HCT116 (cell line): ENCODE measurements around the gene SQSTM1. TPM values are rescaled to one million over a fixed set of nuclear protein-coding genes. Genes with fewer than 3 reads are reported as not detected.

ENCODE experiments used
- ATAC-seq: fragments of 200-7000 bp; cut with Tn5 transposase; 2 replicates; pipeline ENCODE4 v1.9.1; 2020; ENCODE audit warnings: mild to moderate bottlenecking, moderate library complexity
- BruUV-seq: library from RNA; stranded (reverse); fragments of 400-500 nt; replicated peaks from 2 replicates; lab custom pipeline; 2021; lab: Mats Ljungman, UMichigan
- CTCF ChIA-PET: fragments of 300-600 bp; sonication (Branson Sonifier 250); formaldehyde crosslinking; loops from one replicate; lab custom pipeline; 2021; ENCODE audit warnings: antibody characterized with exemption; lab: Charles Lee
- POLR2A ChIA-PET: fragments of 300-600, 350-600 bp; sonication (Branson Sonifier 250); formaldehyde crosslinking; loops from one replicate; lab custom pipeline; 2021; ENCODE audit warnings: antibody characterized with exemption; lab: Charles Lee
- RAD21 ChIA-PET, 2 experiments: fragments of 300-600 bp; sonication (Branson Sonifier 250); formaldehyde crosslinking; loops; one replicate each; lab custom pipeline; 2023; ENCODE audit warnings: low total read pairs in 2 of 2; ENCODE audit not compliant: uncharacterized antibody in 2 of 2, unreplicated experiment in 2 of 2, low non-redundant PET in 1 of 2; lab: Charles Lee
- DNase-seq: peaks from one replicate; pipeline ENCODE4 v3.0.0-alpha.2; 2010; ENCODE audit warnings: low read depth, low spot score
- H2AFZ ChIP-seq: fragments of 200-600 bp; shearing (Covaris generic), sonication (generic); 2 replicates; pipeline ENCODE4 v1.6.1; 2017; ENCODE audit warnings: low read depth, mixed run types, mixed read lengths, antibody characterized with exemption, low read length; ENCODE audit not compliant: poor library complexity, severe bottlenecking
- H3K27ac ChIP-seq: 2 replicates; pipeline ENCODE4 v1.5.1; 2012; ENCODE audit warnings: low read depth, low read length
- H3K27me3 ChIP-seq: fragments of 200-600 bp; sonication (generic); 2 replicates; pipeline ENCODE4 v1.6.1; 2016; ENCODE audit warnings: mixed run types, low read length, mixed read lengths; ENCODE audit not compliant: insufficient read depth
- H3K36me3 ChIP-seq, 2 experiments: fragments of 200-500 bp in 1 of 2; fragments of 200-600 bp in 1 of 2; sonication (Bioruptor generic) in 1 of 2; sonication (generic) in 1 of 2; 2 replicates each; pipeline versions ENCODE4 v1.5.1 to v1.6.1; 2014 to 2016; ENCODE audit warnings: low read length in 2 of 2, inconsistent platforms in 1 of 2, mixed read lengths in 1 of 2, mixed run types in 1 of 2; ENCODE audit not compliant: insufficient read depth in 2 of 2, control insufficient read depth in 1 of 2
- H3K4me1 ChIP-seq, 2 experiments: fragments of 200-600 bp in 1 of 2; sonication (generic) in 1 of 2; 2 replicates each; pipeline versions ENCODE4 v1.5.1 to v1.6.1; 2012 to 2017; ENCODE audit warnings: low read length in 2 of 2, inconsistent platforms in 1 of 2, mild to moderate bottlenecking in 1 of 2, mixed read lengths in 1 of 2, mixed run types in 1 of 2, moderate library complexity in 1 of 2; ENCODE audit not compliant: insufficient read depth in 2 of 2, control insufficient read depth in 1 of 2
- H3K4me2 ChIP-seq: fragments of 200-600 bp; sonication (generic); 2 replicates; pipeline ENCODE4 v1.6.1; 2017; ENCODE audit warnings: mixed run types, low read length, mixed read lengths
- H3K4me3 ChIP-seq, 2 experiments: fragments of 200-600 bp in 1 of 2; sonication (generic) in 1 of 2; replicated peaks in 1 of 2; 2 replicates each; pipeline ENCODE4 v1.5.1; 2011 to 2016; ENCODE audit warnings: low read length in 2 of 2, control low read depth in 1 of 2, low read depth in 1 of 2, mild to moderate bottlenecking in 1 of 2, mixed read lengths in 1 of 2, mixed run types in 1 of 2
- H3K79me2 ChIP-seq: fragments of 200-600 bp; sonication (generic); 2 replicates; pipeline ENCODE4 v1.6.1; 2017; ENCODE audit warnings: mild to moderate bottlenecking, mixed run types, low read length, moderate library complexity, mixed read lengths; ENCODE audit not compliant: insufficient read depth
- H3K9ac ChIP-seq: fragments of 200-600 bp; sonication (generic); 2 replicates; pipeline ENCODE4 v1.6.1; 2016; ENCODE audit warnings: low read length, mixed read lengths
- H3K9me2 ChIP-seq: fragments of 200-600 bp; sonication (generic), shearing (Covaris generic); 2 replicates; pipeline ENCODE4 v1.6.1; 2017; ENCODE audit warnings: mixed run types, mild to moderate bottlenecking, moderate library complexity; ENCODE audit not compliant: insufficient read depth
- H3K9me3 ChIP-seq, 2 experiments: fragments of 200-500 bp in 1 of 2; fragments of 200-600 bp in 1 of 2; sonication (Bioruptor generic) in 1 of 2; sonication (generic) in 1 of 2; 2 replicates each; pipeline ENCODE4 v1.6.1; 2014 to 2017; ENCODE audit warnings: low read length in 2 of 2, mixed read lengths in 2 of 2, inconsistent platforms in 1 of 2, low read depth in 1 of 2, mild to moderate bottlenecking in 1 of 2, mixed run types in 1 of 2, moderate library complexity in 1 of 2; ENCODE audit not compliant: control insufficient read depth in 1 of 2, insufficient read depth in 1 of 2
- H4K20me1 ChIP-seq: fragments of 200-600 bp; sonication (generic), shearing (Covaris generic); 2 replicates; pipeline ENCODE4 v1.6.1; 2017; ENCODE audit warnings: mixed run types, mild to moderate bottlenecking, moderate library complexity; ENCODE audit not compliant: insufficient read depth
- CBX3 ChIP-seq: IDR thresholded peaks from 2 replicates; pipeline ENCODE4 v1.6.1; 2012; ENCODE audit warnings: low read depth
- CEBPB ChIP-seq: IDR thresholded peaks from 2 replicates; pipeline ENCODE4 v1.6.1; 2012; ENCODE audit warnings: low read depth
- EGR1 ChIP-seq: IDR thresholded peaks from 2 replicates; pipeline ENCODE4 v1.6.1; 2012; ENCODE audit warnings: low read depth
- ELF1 ChIP-seq: IDR thresholded peaks from 2 replicates; pipeline ENCODE4 v1.6.1; 2012; ENCODE audit warnings: low read depth, borderline replicate concordance
- FOSL1 ChIP-seq: IDR thresholded peaks from 2 replicates; pipeline ENCODE4 v1.6.1; 2012; ENCODE audit warnings: low read depth
- JUND ChIP-seq: IDR thresholded peaks from 2 replicates; pipeline ENCODE4 v1.6.1; 2012
- SRF ChIP-seq: IDR thresholded peaks from 2 replicates; pipeline ENCODE4 v1.6.1; 2012; ENCODE audit warnings: low read depth
- TCF7L2 ChIP-seq: IDR thresholded peaks from 2 replicates; pipeline ENCODE4 v1.7.0; 2011; ENCODE audit warnings: borderline replicate concordance, inconsistent platforms; ENCODE audit not compliant: insufficient read depth, insufficient read length; ENCODE audit errors: extremely low read depth
- ZFX ChIP-seq: fragments of 450-650 bp; IDR thresholded peaks from 2 replicates; pipeline ENCODE4 v1.6.1; 2017
- ZNF274 ChIP-seq: fragments of 200-500 bp; sonication (Bioruptor generic); IDR thresholded peaks from 2 replicates; pipeline ENCODE4 v1.6.1; 2014; ENCODE audit warnings: mild to moderate bottlenecking, low read depth, low read length, inconsistent platforms
- intact Hi-C: fragments of 100-400 bp; cut with micrococcal nuclease; formaldehyde crosslinking; loops from 2 replicates; pipeline ENCODE4 v1.10.0; 2022
- total RNA-seq: library from RNA; stranded (reverse); gene quantifications from one replicate; pipeline ENCODE4 v1.2.1, GENCODE V29; 2021; ENCODE audit not compliant: unreplicated experiment
- TF ChIP-seq, protein P1 (sequence below): IDR thresholded peaks from 2 replicates; pipeline ENCODE4 v1.6.1; 2012
- TF ChIP-seq, protein P2 (sequence below): IDR thresholded peaks from 2 replicates; pipeline ENCODE4 v1.6.1; 2011; ENCODE audit warnings: mild to moderate bottlenecking, low read length, moderate library complexity; ENCODE audit not compliant: insufficient replicate concordance; ENCODE audit errors: extremely low read depth

Gene SQSTM1
- total RNA-seq, 1 experiment from 2014 or later, result 299 TPM

- DNase-seq (no peak), ATAC-seq (no peak)
- RAD21 ChIA-PET, result no interaction called here
- TF ChIP-seq JUND (no peak), ZFX (no peak), FOSL1 (no peak), ELF1 (no peak), SRF (no peak), CEBPB (no peak), ZNF274 (no peak), EGR1 (no peak), TCF7L2 (no peak), CBX3 (no peak)
- TF ChIP-seq, protein P1, sequence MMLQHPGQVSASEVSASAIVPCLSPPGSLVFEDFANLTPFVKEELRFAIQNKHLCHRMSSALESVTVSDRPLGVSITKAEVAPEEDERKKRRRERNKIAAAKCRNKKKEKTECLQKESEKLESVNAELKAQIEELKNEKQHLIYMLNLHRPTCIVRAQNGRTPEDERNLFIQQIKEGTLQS, result no peak
- TF ChIP-seq, protein P2, sequence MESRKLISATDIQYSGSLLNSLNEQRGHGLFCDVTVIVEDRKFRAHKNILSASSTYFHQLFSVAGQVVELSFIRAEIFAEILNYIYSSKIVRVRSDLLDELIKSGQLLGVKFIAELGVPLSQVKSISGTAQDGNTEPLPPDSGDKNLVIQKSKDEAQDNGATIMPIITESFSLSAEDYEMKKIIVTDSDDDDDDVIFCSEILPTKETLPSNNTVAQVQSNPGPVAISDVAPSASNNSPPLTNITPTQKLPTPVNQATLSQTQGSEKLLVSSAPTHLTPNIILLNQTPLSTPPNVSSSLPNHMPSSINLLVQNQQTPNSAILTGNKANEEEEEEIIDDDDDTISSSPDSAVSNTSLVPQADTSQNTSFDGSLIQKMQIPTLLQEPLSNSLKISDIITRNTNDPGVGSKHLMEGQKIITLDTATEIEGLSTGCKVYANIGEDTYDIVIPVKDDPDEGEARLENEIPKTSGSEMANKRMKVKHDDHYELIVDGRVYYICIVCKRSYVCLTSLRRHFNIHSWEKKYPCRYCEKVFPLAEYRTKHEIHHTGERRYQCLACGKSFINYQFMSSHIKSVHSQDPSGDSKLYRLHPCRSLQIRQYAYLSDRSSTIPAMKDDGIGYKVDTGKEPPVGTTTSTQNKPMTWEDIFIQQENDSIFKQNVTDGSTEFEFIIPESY, result no peak
- no peaks in the 10 kb centered on the region for H3K79me2 ChIP-seq
- no peak overlapping the region for H3K9ac ChIP-seq
- intact Hi-C loops, result no loop called here
- H3K9me3 ChIP-seq, result no peaks in the 10 kb centered on the region
- no peak overlapping the region for H3K4me3 ChIP-seq
- H3K27me3 ChIP-seq, result no peaks in the 10 kb centered on the region
- POLR2A ChIA-PET, result no interaction called here
- no peaks in the 10 kb centered on the region for H4K20me1 ChIP-seq
- H3K4me2 ChIP-seq, result no peak overlapping the region
- H3K4me1 ChIP-seq, result no peaks in the 10 kb centered on the region
- H3K36me3 ChIP-seq, result peaks cover 31 to 39% of the 10 kb centered on the region in 2 experiments
- no peak overlapping the region for H2AFZ ChIP-seq
- no TSS peak for BruUV-seq
- H3K27ac ChIP-seq, result no peak overlapping the region
- no peaks in the 10 kb centered on the region for H3K9me2 ChIP-seq
- CTCF ChIA-PET, result no interaction called here
These were observed 54.0 kb downstream of the SQSTM1 start for GRCh38 chr5:179874536-179875292.
